ENCODE measurements around the gene KCNMA1. TPM values are rescaled to one million over a fixed set of nuclear protein-coding genes. Genes with fewer than 3 reads are reported as not detected.

The KCNMA1 gene
- total RNA-seq, 2 donors from 2014 or later, result 29.1 to 37.9 TPM

DNA sequence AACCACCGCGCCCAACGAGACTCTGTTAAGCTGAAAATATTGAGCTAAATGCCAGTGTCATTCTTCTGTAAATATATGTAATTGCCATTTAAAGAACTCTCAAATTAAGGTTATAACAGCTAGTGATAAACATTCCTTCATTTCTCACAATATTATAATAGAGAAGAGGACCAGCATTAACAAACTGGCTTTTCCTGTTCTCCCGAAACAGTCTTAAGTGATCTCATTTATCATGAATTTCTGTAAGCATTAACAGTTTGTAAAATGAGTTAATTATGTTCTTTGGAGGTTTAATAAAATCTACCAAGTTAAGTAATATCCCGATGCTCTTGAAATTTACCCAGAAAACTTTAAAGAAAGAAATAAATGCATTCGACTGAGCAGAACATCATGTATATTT lies 352.8 kb downstream of the KCNMA1 start:
- intact Hi-C loops (cut with DNase I), result loop anchor here (5.0 kb wide), 2 partner anchors 42 to 107 kb away; no protein-coding TSS in a partner anchor
- Histone ChIP-seq H3K27me3 (replicated peaks; ENCODE audit: insufficient read depth) (no peaks in the 10 kb centered on the region), H3K27ac (no peak overlapping the region), H3K4me3 (no peak overlapping the region), H3K36me3 (no peaks in the 10 kb centered on the region), H3K9me3 (no peaks in the 10 kb centered on the region), H3K4me1 (replicated peaks) (peaks cover 8% of the 10 kb centered on the region)
- no peak for DNase-seq (ENCODE audit: low spot score)
- WGBS, result 49% methylated on average over 6 of the region's 6 CpGs
- no peak for TF ChIP-seq POLR2A (IDR thresholded peaks at IDR 0.05)
- no peak for TF ChIP-seq POLR2AphosphoS5 (IDR thresholded peaks at IDR 0.05)
- TF ChIP-seq, protein P1, sequence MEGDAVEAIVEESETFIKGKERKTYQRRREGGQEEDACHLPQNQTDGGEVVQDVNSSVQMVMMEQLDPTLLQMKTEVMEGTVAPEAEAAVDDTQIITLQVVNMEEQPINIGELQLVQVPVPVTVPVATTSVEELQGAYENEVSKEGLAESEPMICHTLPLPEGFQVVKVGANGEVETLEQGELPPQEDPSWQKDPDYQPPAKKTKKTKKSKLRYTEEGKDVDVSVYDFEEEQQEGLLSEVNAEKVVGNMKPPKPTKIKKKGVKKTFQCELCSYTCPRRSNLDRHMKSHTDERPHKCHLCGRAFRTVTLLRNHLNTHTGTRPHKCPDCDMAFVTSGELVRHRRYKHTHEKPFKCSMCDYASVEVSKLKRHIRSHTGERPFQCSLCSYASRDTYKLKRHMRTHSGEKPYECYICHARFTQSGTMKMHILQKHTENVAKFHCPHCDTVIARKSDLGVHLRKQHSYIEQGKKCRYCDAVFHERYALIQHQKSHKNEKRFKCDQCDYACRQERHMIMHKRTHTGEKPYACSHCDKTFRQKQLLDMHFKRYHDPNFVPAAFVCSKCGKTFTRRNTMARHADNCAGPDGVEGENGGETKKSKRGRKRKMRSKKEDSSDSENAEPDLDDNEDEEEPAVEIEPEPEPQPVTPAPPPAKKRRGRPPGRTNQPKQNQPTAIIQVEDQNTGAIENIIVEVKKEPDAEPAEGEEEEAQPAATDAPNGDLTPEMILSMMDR (IDR thresholded peaks at IDR 0.05), result no peak

DNA sequence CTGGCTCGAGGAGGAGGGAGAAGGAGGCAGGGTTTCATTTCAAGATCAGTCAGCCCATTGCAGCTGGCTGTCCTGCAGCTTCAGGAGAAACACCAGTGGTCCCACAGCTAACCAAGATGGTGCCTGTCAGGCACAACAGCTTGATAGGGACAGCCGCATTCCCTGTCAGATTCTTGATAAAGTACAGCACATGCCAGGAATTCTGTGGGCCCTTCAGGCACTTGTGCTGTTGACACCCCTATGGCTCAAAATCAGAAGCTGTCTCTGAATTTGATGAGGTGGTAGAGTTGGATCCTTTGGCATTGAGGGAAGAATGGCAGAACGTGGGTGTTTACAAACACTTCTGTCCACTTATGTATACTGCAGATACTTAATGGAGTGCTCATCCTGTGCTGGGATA lies 354.3 kb downstream of the KCNMA1 start:
- no peaks in the 10 kb centered on the region for H3K36me3 ChIP-seq
- no peak overlapping the region for H3K4me3 ChIP-seq
- no peak overlapping the region for H3K27ac ChIP-seq
- no peaks in the 10 kb centered on the region for H3K27me3 ChIP-seq (replicated peaks; ENCODE audit: insufficient read depth)
- peaks cover 8% of the 10 kb centered on the region for H3K4me1 ChIP-seq (replicated peaks)
- 61% methylated on average over 3 of the region's 3 CpGs for WGBS
- TF ChIP-seq, protein P1 (IDR thresholded peaks at IDR 0.05), result no peak
- TF ChIP-seq POLR2A (IDR thresholded peaks at IDR 0.05), result no peak
- no peak for TF ChIP-seq POLR2AphosphoS5 (IDR thresholded peaks at IDR 0.05)
- intact Hi-C loops (cut with DNase I), result no loop called here
- no peak for DNase-seq (ENCODE audit: low spot score)
- no peaks in the 10 kb centered on the region for H3K9me3 ChIP-seq

DNA sequence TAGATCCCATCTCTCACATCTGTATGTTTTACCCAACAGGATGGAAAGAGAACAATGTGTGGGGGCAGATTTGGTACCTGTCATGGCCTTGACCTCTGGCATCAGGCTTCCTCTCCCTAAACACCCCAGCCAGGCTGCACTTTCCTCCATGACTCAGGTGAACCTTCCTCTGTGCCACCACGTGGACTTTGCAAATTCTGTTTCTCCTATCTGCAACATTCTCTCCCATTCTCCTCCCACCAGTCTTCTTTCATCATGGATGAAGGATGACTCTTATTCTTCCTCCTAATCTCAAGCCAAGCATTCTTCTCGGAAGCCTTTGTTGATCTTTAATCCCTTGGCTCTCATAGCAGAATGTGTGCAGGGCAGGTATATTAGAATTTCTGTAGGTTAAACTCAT lies 355.4 kb downstream of the KCNMA1 start:
- peaks cover 5% of the 10 kb centered on the region for H3K4me1 ChIP-seq (replicated peaks)
- H3K4me3 ChIP-seq, result no peak overlapping the region
- WGBS, result 57% methylated on average over 2 of the region's 2 CpGs
- H3K9me3 ChIP-seq, result no peaks in the 10 kb centered on the region
- no peaks in the 10 kb centered on the region for H3K27me3 ChIP-seq (replicated peaks; ENCODE audit: insufficient read depth)
- H3K27ac ChIP-seq, result no peak overlapping the region
- intact Hi-C loops (cut with DNase I), result no loop called here
- no peaks in the 10 kb centered on the region for H3K36me3 ChIP-seq
- TF ChIP-seq POLR2A (IDR thresholded peaks at IDR 0.05), result no peak
- no peak for TF ChIP-seq POLR2AphosphoS5 (IDR thresholded peaks at IDR 0.05)
- TF ChIP-seq, protein P1 (IDR thresholded peaks at IDR 0.05), result no peak
- no peak for DNase-seq (ENCODE audit: low spot score)

DNA sequence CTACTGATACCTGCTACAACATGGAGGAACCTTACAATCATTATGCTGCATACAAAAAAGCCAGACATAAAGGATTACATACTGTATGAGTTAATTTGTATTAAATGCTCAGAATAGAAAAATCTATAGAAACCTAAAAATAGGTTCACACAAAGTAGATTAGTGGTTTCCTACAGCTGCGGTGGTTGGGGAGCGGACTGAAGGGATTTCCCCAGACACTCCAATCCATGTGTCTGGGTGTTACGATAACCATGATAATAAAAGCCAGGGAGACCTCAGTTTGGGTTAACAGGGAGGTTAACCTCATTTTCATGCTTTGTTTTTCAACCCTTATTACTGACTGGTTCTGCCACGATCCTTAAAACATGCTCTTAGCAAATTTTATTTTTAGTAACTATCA lies 355.9 kb downstream of the KCNMA1 start:
- intact Hi-C loops (cut with DNase I), result no loop called here
- Histone ChIP-seq H3K4me1 (replicated peaks) (peaks cover under 1% of the 10 kb centered on the region), H3K27me3 (replicated peaks; ENCODE audit: insufficient read depth) (no peaks in the 10 kb centered on the region), H3K36me3 (no peaks in the 10 kb centered on the region), H3K27ac (no peak overlapping the region), H3K4me3 (no peak overlapping the region), H3K9me3 (no peaks in the 10 kb centered on the region)
- WGBS, result 70% methylated on average over 4 of the region's 4 CpGs
- DNase-seq (ENCODE audit: low spot score), result no peak
- TF ChIP-seq, protein P1 (IDR thresholded peaks at IDR 0.05), result no peak
- TF ChIP-seq POLR2A (IDR thresholded peaks at IDR 0.05) (no peak), POLR2AphosphoS5 (IDR thresholded peaks at IDR 0.05) (no peak)

DNA sequence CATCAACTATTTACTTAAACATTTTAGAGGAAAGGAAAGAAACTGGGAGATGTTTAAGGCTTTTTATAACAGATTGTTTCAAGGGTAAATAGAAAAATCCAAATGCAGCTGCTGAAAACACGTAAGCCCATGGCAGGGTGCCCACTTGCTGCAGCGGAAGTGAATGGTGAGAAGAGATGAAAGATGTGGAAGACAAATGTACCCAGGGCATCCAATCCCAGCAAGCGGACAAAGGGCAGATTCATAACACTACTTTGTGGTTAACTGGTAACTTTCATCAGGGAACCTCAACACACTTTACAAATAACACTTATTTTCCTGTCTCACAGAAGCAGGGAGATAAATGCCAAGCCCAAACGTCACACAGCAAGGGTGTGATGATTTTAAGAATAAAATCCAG lies 358.4 kb downstream of the KCNMA1 start:
- no peak for DNase-seq (ENCODE audit: low spot score)
- no peaks in the 10 kb centered on the region for H3K27me3 ChIP-seq (replicated peaks; ENCODE audit: insufficient read depth)
- no peak overlapping the region for H3K27ac ChIP-seq
- intact Hi-C loops (cut with DNase I), result no loop called here
- no peak for TF ChIP-seq POLR2AphosphoS5 (IDR thresholded peaks at IDR 0.05)
- TF ChIP-seq, protein P1 (IDR thresholded peaks at IDR 0.05), result no peak
- no peak for TF ChIP-seq POLR2A (IDR thresholded peaks at IDR 0.05)
- no peaks in the 10 kb centered on the region for H3K9me3 ChIP-seq
- 46% methylated on average over 4 of the region's 4 CpGs for WGBS
- H3K4me3 ChIP-seq, result no peak overlapping the region
- no peaks in the 10 kb centered on the region for H3K4me1 ChIP-seq (replicated peaks)
- no peaks in the 10 kb centered on the region for H3K36me3 ChIP-seq
